ENCODE measurements around the gene DOHH.

Gene DOHH

GRCh38 chr19:3499738-3500428 lies 591 bp downstream of the DOHH start:
- DNase-seq = no peak

DNA sequence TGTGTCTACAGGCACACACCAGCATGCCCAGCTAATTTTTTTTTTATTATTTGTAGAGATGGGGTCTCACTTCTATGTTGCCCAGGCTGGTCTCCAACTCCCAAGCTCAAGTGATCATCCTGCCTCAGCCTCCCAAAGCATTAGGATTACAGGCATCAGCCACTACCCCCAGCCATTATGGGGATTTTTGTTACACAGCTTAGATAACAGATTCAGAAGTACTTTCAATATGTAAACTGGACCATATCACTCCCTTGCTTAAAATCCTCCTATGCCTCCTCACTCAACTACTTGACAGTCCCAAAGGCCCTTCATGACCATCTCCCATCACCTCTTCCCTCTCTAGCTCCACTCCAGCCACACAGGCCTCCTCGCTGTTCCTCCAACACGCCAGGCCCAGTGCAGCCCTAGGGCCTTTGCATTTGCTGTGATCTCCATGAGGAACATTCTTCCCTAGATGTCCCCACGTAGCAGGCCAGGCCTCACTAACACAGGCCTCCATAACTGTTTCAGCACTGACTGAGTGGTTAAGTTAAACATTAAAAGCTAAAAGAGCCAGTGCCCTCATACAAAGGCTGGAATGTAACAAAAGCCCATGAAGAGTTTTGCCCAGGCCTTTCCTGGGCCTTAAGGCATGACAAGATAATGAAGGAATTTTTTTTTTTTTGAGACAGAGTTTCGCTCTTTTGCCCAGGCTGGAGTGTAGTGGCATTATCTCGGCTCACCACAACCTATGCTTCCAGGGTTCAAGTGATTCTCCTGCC lies 2.5 kb downstream of the DOHH start:
- DNase-seq = no peak

DNA sequence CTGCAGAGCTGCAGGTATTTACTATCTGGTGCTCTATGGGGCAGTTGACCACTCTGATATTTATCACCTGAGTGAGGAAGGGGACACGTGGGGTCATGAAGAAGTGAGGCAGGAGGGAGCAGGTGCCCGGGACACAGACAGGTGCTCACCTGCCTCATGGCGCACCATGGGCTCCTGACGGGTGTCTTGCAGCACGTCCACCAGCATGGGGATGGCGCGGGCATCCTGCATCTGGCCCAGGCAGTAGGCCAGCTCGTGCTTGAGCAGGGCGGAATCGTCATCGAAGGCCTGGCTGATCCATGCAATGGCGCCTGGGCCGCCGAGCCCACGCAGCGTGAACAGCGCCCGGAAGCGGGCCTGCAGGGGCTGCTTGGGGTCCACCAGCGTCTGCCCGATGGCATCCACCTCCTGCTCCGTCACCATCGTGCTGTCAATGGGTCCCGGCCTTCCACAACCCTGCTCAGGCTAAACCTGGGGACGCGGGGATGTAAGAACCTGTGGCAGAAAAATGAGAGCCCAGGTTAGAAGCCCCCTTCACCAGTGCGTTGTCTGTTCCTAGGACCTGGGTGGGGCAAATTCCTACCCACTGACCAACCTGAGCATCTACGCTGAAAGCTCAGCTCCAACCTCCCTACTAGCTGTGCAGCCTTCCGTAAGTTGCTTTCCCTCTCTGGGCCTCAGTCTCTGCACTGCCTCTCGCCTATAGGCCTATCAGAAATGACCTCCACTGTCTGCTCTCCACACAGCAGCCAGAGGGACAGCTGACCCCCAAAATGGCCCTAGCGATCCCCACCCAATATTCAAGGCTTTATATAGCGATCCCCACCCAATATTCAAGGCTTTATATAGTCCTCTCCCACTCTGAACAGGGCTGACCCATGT lies 3.8 kb downstream of the DOHH start:
- DNase-seq = no peak

DNA sequence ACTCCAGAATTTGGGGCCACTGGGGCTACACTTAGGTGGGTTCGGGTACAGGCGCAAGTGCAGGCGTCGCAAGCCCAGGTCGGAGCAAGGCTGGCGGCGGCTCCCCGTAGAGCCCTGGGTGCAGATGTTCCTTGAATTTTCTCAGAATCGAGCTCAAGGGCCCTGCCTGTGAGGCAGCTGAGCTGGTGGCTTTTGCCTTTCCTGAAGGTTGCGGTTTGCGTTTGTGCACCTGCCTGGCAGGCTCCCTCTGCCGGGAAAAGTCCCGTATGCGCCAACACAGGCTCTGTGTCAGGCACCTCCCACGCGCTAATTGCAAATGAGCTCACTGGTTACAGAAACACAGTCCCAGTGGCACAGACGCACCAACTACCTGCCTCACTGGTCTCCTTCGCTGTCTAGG lies 5.9 kb downstream of the DOHH start:
- DNase-seq = no peak

DNA sequence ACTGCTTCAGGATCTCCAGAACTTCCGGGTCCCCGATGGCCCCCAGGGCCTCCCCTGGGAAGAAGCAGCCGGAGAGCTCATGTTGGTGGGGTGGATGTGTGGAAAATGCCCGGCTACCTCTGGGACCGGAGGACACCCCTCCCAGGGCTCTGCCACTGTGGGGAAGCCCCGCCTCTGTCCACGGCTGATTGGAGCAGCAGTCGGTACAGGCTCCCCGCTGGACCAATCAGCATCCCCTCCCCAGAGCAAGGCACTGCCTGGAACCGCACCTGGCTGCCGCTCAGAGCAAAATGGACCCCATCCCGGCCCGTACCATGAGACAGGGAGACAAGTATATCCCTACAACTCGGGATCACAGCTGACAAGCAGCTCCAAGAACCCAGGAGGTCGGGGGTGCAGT lies 6.4 kb downstream of the DOHH start:
- no peak for DNase-seq

DNA sequence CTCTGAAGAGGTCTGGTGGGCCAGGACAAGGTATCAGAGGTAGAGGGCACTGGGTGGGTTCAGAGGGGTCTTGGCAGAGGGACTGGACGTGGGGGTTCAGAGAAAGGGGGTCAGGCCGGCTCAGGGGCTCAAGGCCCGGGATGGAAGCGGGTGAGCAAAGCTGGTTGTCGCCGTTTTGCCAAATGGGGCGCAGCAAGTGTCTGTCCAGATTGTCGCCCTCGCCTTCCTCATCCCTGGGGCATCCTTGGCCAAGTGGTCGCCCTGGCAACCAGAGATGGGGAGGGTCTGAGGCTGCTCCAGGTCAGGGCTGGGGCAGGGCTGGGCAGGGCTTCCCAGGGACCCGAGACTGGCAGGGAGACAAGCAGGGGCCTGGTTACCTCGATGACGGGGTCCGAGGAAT lies 6.8 kb downstream of the DOHH start:
- no peak for DNase-seq

GRCh38 chr19:3492919-3493318 lies 7.6 kb downstream of the DOHH start:
- no peak for DNase-seq

GRCh38 chr19:3492131-3492839 lies 8.2 kb downstream of the DOHH start:
- DNase-seq = no peak

DNA sequence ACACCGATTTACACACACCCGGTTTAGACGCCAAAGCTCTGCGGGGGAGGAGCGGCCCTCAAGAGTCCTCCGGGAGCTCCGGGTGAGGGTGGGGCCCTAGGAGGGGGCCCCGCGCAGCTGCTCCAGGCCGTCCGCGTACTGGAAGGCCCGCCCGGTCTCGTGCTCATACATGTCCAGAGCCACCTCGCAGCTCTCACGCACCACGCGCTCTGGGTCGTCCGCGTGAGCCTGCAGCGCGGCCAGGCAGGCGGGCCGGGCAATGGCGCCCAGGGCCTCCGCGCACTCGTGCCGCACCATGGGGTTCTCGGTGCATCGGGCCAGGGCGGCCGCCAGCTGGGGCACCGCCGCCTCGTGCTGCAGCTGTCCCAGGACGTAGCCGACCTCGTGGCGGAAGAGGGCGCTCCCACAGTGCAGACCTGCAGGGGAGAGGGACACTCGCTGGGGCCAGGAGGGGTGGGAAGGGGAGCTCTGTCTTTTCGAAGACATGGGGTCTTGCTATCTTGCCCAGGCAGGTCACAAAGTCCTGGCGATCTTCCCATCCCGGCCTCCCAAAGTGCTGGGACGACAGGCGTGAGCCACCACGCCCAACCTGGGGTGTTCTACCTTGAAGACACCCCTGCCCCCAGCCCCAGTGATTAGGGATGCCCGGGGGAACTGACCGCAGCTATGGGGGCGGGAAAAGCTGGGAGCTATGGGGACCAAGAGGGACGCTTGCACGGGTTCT lies 8.9 kb downstream of the DOHH start:
- no peak for DNase-seq

- DNase-seq = no peak
Measured at GRCh38 chr19:3483226-3483628, 17.2 kb downstream of the DOHH start, which contains the start of gene SMIM44. SMIM44 (minus strand) TSS chr19:3483441; CDS start chr19:3483403, 38 bp downstream.

GRCh38 chr19:3482507-3483225 lies 17.8 kb downstream of the DOHH start:
- DNase-seq = no peak

DNA sequence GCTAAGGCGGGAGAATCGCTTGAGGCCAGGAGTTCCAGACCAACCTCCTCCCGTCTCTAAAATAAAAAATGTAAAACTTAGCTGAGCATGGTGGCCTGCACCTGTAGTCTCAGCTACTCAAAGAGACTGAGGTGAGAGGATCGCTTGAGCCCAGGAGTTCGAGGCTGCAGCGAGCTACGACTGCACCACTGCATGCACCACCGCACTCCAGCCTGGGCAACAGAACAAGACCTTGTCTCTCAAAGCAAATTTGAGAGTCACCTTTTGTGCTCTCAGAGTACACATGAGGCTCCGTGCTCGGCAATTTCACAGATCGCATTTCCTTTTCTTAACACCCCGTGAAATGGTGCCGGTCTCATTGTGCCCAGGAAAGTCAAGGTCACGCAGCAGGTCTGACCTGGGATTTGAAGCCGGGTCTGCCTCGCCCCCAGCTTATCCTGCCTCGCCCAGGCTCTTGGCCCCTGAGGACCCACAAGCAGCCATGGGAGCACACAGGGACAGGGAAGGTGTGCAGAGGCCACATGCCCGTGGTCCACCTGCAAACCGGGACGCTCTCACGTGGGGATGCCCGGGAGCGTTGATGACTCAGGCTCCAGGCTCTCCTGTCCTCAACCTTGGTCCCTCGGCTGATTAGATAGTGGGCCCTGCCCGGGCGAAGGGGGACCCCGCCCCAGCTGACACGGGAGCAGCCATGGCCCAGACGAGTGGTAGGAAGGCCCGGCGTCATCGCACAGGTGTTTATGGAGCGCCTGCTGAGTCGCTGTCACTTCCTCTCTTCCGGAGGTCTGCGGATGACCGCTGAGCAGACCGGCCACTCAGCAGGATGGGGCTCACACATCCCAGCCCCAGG lies 19.0 kb downstream of the DOHH start:
- DNase-seq = no peak

DNA sequence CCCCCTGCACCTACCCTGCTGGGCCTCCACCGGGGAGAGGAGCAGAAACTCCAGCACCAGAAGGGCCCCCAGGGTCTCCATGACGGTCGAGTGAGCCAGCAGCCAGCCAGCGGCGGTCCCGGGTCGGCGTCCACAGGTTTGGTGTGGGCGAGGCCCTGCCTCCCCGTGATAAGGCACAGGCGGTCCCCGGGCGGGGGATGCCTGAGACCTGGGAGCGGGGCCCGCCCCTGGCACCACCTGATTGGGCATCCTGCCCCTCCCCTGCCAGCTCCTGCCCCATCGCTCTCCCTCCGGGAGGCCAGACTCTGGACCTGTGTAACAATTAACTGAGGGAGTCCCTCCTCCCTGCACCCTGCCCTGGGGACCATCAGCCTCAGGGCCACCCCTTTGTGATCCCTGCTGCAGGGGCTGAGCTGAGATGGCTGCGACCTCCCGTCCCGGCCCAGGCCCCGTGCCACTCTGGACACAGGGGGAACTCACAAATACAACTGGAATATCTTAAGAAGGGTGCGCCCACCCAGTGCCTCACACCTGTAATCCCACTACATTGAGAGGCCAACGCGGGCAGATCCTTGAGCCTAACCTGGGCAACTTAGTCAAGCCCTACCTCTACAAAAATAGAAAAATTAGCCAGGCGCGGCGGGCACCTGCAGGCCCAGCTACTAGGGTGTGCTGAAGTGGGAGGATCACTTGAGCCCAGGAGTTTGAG lies 19.9 kb downstream of the DOHH start, which contains the start of gene SMIM24:
TSS of gene SMIM24 (minus strand) at position 143 of the 709 bp plus-strand sequence. CDS start at position 81, 62 bp downstream.
- DNase-seq = no peak

DNA sequence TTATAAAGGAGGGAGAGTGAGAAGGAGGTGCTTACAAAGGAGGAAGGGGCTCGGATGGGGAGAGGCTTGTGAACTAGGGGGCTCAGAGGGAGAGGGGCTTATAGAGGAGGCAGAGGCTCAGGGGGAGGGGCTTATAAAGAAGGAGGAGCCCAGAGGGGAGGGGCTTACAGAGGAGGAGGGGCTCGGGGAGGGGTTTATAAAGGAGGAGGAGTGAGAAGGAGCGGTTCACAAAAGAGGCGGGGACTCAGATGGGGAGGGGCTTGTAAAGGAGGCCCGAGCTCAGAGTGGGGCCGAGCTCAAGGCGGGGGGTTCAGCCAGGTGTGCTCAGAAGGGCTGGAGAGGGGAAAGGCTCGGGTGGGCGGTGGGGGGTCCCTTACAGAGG lies 20.6 kb downstream of the DOHH start:
- no peak for DNase-seq

DNA sequence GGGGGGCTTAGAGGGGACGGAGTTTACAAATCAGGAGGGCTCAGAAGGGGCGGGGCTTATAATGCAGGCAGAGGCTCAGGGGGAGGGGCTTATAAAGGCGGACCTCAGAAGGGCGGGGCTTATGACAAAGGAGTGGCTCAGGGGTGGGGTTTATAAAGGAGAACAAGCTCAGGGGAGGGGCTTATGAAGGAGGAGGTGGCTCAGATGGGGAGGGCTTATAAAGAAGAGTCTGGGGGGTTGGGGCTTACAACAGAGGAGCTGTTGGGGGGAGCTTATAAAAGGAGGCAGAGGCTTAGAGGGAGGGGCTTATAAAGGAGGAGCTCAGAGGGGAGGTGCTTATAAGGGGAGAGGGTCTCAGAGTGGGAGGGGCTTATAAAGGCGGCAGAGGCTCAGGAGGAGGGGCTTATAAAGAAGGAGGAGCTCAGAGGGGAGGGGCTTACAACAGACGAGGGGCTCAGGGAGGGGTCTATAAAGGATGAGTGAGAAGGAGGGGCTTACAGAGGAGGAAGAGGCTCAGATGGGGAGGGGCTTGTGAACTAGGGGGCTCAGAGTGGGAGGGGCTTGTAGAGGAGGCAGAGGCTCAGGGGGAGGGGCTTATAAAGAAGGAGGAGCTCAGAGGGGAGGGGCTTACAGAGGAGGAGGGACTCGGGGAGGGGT lies 21.2 kb downstream of the DOHH start:
- no peak for DNase-seq

- DNase-seq = no peak
Measured at GRCh38 chr19:3478409-3479176, 21.9 kb downstream of the DOHH start.

DNA sequence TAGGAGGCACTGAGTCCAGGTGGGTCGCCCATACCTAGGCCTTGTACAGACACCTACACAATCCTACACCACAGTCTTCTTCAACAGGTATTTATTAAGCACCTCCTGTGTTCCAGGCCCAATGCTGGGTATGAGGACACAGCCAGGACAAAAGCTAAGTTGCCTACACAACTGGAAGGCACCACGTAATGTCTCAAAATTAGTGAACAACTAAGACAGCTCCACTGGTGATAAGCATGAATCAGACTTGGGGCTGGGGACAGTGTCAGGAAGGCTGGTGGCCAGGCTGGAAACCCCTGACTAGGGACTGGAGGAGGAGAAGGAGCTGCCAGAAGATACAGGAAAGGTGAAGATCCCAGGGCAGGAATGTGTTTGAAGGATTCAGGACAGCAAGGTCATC lies 22.5 kb downstream of the DOHH start:
- DNase-seq = no peak

DNA sequence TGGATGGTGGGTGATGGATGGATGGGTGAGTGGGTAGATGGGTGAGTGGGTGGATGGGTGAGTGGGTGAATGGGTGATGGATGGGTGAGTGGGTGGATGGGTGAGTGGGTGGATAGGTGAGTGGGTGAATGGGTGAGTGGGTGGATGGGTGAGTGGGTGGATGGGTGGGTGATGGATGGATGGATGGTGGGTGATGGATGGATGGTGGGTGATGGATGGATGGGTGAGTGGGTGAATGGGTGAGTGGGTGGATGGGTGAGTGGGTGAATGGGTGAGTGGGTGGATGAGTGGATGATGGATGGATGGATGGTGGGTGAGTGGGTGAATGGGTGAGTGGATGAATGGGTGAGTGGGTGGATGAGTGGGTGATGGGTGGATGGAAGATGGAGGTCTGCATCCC lies 23.0 kb downstream of the DOHH start:
- no peak for DNase-seq

Measured in NCI-H510A (cell line).